Neural cell (in vitro differentiated cells): ENCODE data around the gene THRAP3.

ENCODE experiments used
- CTCF ChIP-seq: fragments of 450-650 bp; IDR thresholded peaks from 2 replicates; pipeline ENCODE4 v1.5.1; 2014; ENCODE audit warnings: antibody characterized with exemption, mild to moderate bottlenecking, moderate library complexity; ENCODE audit not compliant: poor library complexity, severe bottlenecking
- EP300 ChIP-seq: fragments of 450-650 bp; conservative IDR thresholded peaks from 2 replicates; pipeline ENCODE4 v1.6.1; 2014; ENCODE audit warnings: antibody characterized with exemption, mild to moderate bottlenecking, moderate library complexity; ENCODE audit not compliant: poor library complexity, severe bottlenecking
- EZH2 ChIP-seq: fragments of 200-600, 300-800 bp; shearing (Covaris generic), sonication (generic); IDR thresholded peaks from 2 replicates; pipeline ENCODE4 v1.6.1; 2014; ENCODE audit warnings: antibody characterized with exemption, low read length, borderline replicate concordance, mild to moderate bottlenecking; ENCODE audit not compliant: insufficient read depth, poor library complexity, severe bottlenecking
- MXI1 ChIP-seq: fragments of 450-650 bp; conservative IDR thresholded peaks from 2 replicates; pipeline ENCODE4 v1.6.1; 2014; ENCODE audit warnings: antibody characterized with exemption, mild to moderate bottlenecking; ENCODE audit not compliant: poor library complexity, severe bottlenecking
- POLR2AphosphoS5 ChIP-seq: IDR thresholded peaks from 2 replicates; pipeline ENCODE4 v1.6.1; 2012
- RAD21 ChIP-seq: fragments of 450-650 bp; conservative IDR thresholded peaks from 2 replicates; pipeline ENCODE4 v1.6.1; 2014; ENCODE audit warnings: antibody characterized with exemption, mild to moderate bottlenecking, moderate library complexity
- REST ChIP-seq: IDR thresholded peaks from 2 replicates; pipeline ENCODE4 v1.6.1; 2012; ENCODE audit warnings: borderline replicate concordance
- SMC3 ChIP-seq: fragments of 450-650 bp; conservative IDR thresholded peaks from 2 replicates; pipeline ENCODE4 v1.6.1; 2014; ENCODE audit warnings: antibody characterized with exemption, mild to moderate bottlenecking, moderate library complexity; ENCODE audit not compliant: poor library complexity
- TAF1 ChIP-seq: IDR thresholded peaks from 2 replicates; pipeline ENCODE4 v1.6.1; 2012; ENCODE audit warnings: low read depth

GRCh38 chr1:36211307-36211706, 12.9 kb upstream of the THRAP3 start:
- no peak for TF ChIP-seq CTCF
- no peak for TF ChIP-seq SMC3
- TF ChIP-seq POLR2AphosphoS5, result no peak
- no peak for TF ChIP-seq MXI1
- no peak for TF ChIP-seq REST
- TF ChIP-seq TAF1, result no peak
- no peak for TF ChIP-seq RAD21
- no peak for TF ChIP-seq EP300
- no peak for TF ChIP-seq EZH2
